HG02884 (cell line): ENCODE measurements around the gene GPR143.

ENCODE experiments used
- ATAC-seq: cut with Tn5 transposase; IDR thresholded peaks from one replicate; pipeline ENCODE4 v1.9.1; 2021; ENCODE audit warnings: mild to moderate bottlenecking, moderate library complexity; ENCODE audit not compliant: unreplicated experiment

GPR143 gene

GRCh38 chrX:9676306-9676705 is 89.3 kb downstream of the GPR143 start:
- ATAC-seq, result no peak
